Esophagus squamous epithelium (tissue), 4 donors: ENCODE results near the gene EPS8.

Source experiments
- POLR2A ChIP-seq, 4 donors: fragments of 450-650 bp; IDR thresholded peaks; one replicate each; pipeline ENCODE4 v1.6.1; 2017; ENCODE audit warnings: antibody characterized with exemption in 4 of 4, mild to moderate bottlenecking in 4 of 4, moderate library complexity in 3 of 4
- TF ChIP-seq, protein P1 (sequence below), 6 experiments: fragments of 450-650 bp in 4 of 6; fragments of 200-600 bp in 2 of 6; sonication (generic) in 2 of 6; IDR thresholded peaks; one replicate each; pipeline ENCODE4 v1.5.1; 2016 to 2019; ENCODE audit warnings: antibody characterized with exemption in 6 of 6, mild to moderate bottlenecking in 4 of 6, moderate library complexity in 4 of 6

DNA sequence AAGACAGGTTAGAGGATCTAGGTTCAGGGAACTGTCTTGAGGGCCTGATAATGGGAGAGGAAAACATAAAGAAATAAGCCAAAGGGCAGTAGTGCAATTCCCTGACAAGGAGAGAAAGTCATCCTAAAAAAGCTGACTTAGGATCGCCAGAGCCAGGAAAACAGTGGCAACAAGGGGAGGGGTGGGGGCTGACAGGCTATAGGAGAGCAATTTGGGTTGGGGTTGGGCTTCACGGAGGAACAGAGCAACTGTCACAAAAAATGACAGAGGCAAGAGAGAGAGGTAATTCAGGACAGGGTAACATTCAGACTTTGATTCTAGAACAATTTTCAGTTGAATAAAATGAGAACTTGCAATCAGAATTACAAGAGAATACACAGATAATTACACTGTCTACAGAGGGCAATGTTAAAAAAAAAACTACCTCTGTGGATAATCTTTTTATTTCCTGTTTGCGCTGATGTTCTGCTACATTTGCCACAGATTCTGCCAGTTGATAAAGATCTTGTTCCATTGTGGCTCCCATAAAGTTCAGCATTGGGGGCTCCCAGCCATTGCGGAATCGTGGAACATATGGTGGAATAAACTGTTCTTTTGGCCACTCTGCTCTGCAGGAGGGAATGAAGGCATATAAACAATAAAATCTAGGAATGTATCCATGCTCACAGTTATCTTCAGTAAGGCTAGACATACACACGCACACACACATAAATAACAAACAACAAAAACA is 138.6 kb downstream of the EPS8 start:
- TF ChIP-seq, protein P1, sequence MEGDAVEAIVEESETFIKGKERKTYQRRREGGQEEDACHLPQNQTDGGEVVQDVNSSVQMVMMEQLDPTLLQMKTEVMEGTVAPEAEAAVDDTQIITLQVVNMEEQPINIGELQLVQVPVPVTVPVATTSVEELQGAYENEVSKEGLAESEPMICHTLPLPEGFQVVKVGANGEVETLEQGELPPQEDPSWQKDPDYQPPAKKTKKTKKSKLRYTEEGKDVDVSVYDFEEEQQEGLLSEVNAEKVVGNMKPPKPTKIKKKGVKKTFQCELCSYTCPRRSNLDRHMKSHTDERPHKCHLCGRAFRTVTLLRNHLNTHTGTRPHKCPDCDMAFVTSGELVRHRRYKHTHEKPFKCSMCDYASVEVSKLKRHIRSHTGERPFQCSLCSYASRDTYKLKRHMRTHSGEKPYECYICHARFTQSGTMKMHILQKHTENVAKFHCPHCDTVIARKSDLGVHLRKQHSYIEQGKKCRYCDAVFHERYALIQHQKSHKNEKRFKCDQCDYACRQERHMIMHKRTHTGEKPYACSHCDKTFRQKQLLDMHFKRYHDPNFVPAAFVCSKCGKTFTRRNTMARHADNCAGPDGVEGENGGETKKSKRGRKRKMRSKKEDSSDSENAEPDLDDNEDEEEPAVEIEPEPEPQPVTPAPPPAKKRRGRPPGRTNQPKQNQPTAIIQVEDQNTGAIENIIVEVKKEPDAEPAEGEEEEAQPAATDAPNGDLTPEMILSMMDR (IDR thresholded peaks at IDR 0.05): no peak
- TF ChIP-seq POLR2A (IDR thresholded peaks at IDR 0.05): no peak
